OCI-LY7 (cell line): Measurements from ENCODE around the gene GPALPP1. TPM values are rescaled to one million over a fixed set of nuclear protein-coding genes. Genes with fewer than 3 reads are reported as not detected.

Experiments
- BruUV-seq: library from RNA; stranded (reverse); fragments of 400-500 nt; replicated peaks from 2 replicates; lab custom pipeline; 2021; lab: Mats Ljungman, UMichigan
- CTCF ChIA-PET: fragments of 300-600 bp; sonication (Branson Sonifier 250); formaldehyde crosslinking; loops from one replicate; lab custom pipeline; 2022; ENCODE audit warnings: antibody characterized with exemption; ENCODE audit not compliant: unreplicated experiment; lab: Charles Lee
- POLR2A ChIA-PET: fragments of 300-600 bp; sonication (Branson Sonifier 250); formaldehyde crosslinking; loops from one replicate; lab custom pipeline; 2022; ENCODE audit warnings: antibody characterized with exemption; lab: Charles Lee
- DNase-seq: peaks from one replicate; pipeline ENCODE4 v3.0.0-alpha.2; 2015; ENCODE audit warnings: low spot score
- H2AFZ ChIP-seq: fragments of 200-600 bp; sonication (generic), shearing (Covaris generic); 2 replicates; pipeline ENCODE4 v1.6.1; 2014; ENCODE audit warnings: mild to moderate bottlenecking, antibody characterized with exemption, low read length, moderate library complexity
- H3K27ac ChIP-seq: fragments of 200-600 bp; sonication (generic); 2 replicates; pipeline ENCODE4 v1.5.1; 2014; ENCODE audit warnings: mixed run types, low read depth, mild to moderate bottlenecking, moderate library complexity, low read length, inconsistent platforms; ENCODE audit not compliant: poor library complexity, severe bottlenecking
- H3K36me3 ChIP-seq: fragments of 200-600 bp; sonication (generic); 2 replicates; pipeline ENCODE4 v1.6.1; 2014; ENCODE audit warnings: mild to moderate bottlenecking, antibody characterized with exemption, low read length, moderate library complexity, mixed read lengths; ENCODE audit not compliant: insufficient read depth
- H3K4me1 ChIP-seq: fragments of 200-600 bp; sonication (generic); 2 replicates; pipeline ENCODE4 v1.5.1; 2014; ENCODE audit warnings: mild to moderate bottlenecking, low read length; ENCODE audit not compliant: insufficient read depth, poor library complexity, severe bottlenecking
- H3K4me2 ChIP-seq: fragments of 200-600 bp; sonication (generic); 2 replicates; pipeline ENCODE4 v1.6.1; 2014; ENCODE audit warnings: mild to moderate bottlenecking, low read length
- H3K4me3 ChIP-seq: fragments of 200-600 bp; sonication (generic); 2 replicates; pipeline ENCODE4 v1.5.1; 2014; ENCODE audit warnings: mild to moderate bottlenecking, low read depth, low read length; ENCODE audit not compliant: poor library complexity, severe bottlenecking
- H3K79me2 ChIP-seq: fragments of 200-600 bp; sonication (generic); 2 replicates; pipeline ENCODE4 v1.6.1; 2016; ENCODE audit warnings: low read depth, mild to moderate bottlenecking, low read length, moderate library complexity, mixed read lengths; ENCODE audit not compliant: insufficient read depth
- H3K9me2 ChIP-seq: fragments of 200-600 bp; sonication (generic); 2 replicates; pipeline ENCODE4 v1.6.1; 2016; ENCODE audit warnings: mild to moderate bottlenecking, low read length, mixed read lengths; ENCODE audit not compliant: insufficient read depth
- H3K9me3 ChIP-seq: fragments of 200-600 bp; sonication (generic); 2 replicates; pipeline ENCODE4 v1.6.1; 2014; ENCODE audit warnings: mild to moderate bottlenecking, mixed run types, low read length, mixed read lengths
- H4K20me1 ChIP-seq: fragments of 200-600 bp; sonication (generic); 2 replicates; pipeline ENCODE4 v1.6.1; 2014; ENCODE audit warnings: mild to moderate bottlenecking, antibody characterized with exemption, low read length, moderate library complexity, mixed read lengths; ENCODE audit not compliant: insufficient read depth
- CTCF ChIP-seq: fragments of 200-600 bp; sonication (generic); conservative IDR thresholded peaks from 2 replicates; pipeline ENCODE4 v1.5.1; 2014; ENCODE audit warnings: mild to moderate bottlenecking, antibody characterized with exemption, low read length, moderate library complexity, mixed read lengths
- EZH2phosphoT487 ChIP-seq: fragments of 200-600 bp; sonication (generic); IDR thresholded peaks from 2 replicates; pipeline ENCODE4 v1.6.1; 2018; ENCODE audit warnings: low read depth, borderline replicate concordance, mild to moderate bottlenecking, mixed run types, antibody characterized with exemption, low read length, moderate library complexity, mixed read lengths
- intact Hi-C: fragments of 100-400 bp; cut with micrococcal nuclease; formaldehyde crosslinking; loops from one replicate; pipeline ENCODE4 v1.10.0; 2022; ENCODE audit not compliant: unreplicated experiment
- total RNA-seq, 2 experiments: library from RNA; depleted of rRNA in 1 of 2; stranded (reverse); fragments of >200 nt in 1 of 2; shearing (Covaris generic) in 1 of 2; gene quantifications; 2 replicates each; pipeline ENCODE4 v1.2.3, GENCODE V29; 2014 to 2022

Gene GPALPP1
- total RNA-seq, 2 experiments from 2014 or later = 40.1 to 54.5 TPM

- Histone ChIP-seq H3K4me1 (no peaks in the 10 kb centered on the region), H3K36me3 (peaks cover 71% of the 10 kb centered on the region), H2AFZ (no peak overlapping the region), H3K4me3 (no peak overlapping the region), H3K27ac (no peak overlapping the region), H3K9me2 (no peaks in the 10 kb centered on the region), H3K9me3 (no peaks in the 10 kb centered on the region), H3K4me2 (no peak overlapping the region), H3K79me2 (no peaks in the 10 kb centered on the region), H4K20me1 (no peaks in the 10 kb centered on the region)
- CTCF ChIA-PET = no interaction called here
- BruUV-seq = no TSS peak
- TF ChIP-seq CTCF (no peak), EZH2phosphoT487 (no peak)
- intact Hi-C loops = no loop called here
- DNase-seq = no peak
- POLR2A ChIA-PET = interaction anchor here (0.6 kb wide), 2 partner anchors 299 to 356 kb away, joined by 3 to 4 read pairs; no protein-coding TSS in a partner anchor
Measured at GRCh38 chr13:44952671-44953070, 36.7 kb upstream of the GPALPP1 start.

- H3K4me2 ChIP-seq = no peak overlapping the region
- no peak for DNase-seq
- H3K79me2 ChIP-seq = no peaks in the 10 kb centered on the region
- no TSS peak for BruUV-seq
- peaks cover 78% of the 10 kb centered on the region for H3K36me3 ChIP-seq
- TF ChIP-seq EZH2phosphoT487 = no peak
- TF ChIP-seq CTCF = no peak
- no peaks in the 10 kb centered on the region for H3K9me3 ChIP-seq
- H3K4me1 ChIP-seq = no peaks in the 10 kb centered on the region
- H3K4me3 ChIP-seq = no peak overlapping the region
- no peaks in the 10 kb centered on the region for H4K20me1 ChIP-seq
- POLR2A ChIA-PET = no interaction called here
- CTCF ChIA-PET = no interaction called here
- H2AFZ ChIP-seq = no peak overlapping the region
- H3K9me2 ChIP-seq = no peaks in the 10 kb centered on the region
- no peak overlapping the region for H3K27ac ChIP-seq
- intact Hi-C loops = no loop called here
Measured at GRCh38 chr13:44954224-44954623, 35.1 kb upstream of the GPALPP1 start.

- H3K9me2 ChIP-seq = no peaks in the 10 kb centered on the region
- H3K36me3 ChIP-seq = peaks cover 75% of the 10 kb centered on the region
- no peaks in the 10 kb centered on the region for H3K4me1 ChIP-seq
- no peaks in the 10 kb centered on the region for H4K20me1 ChIP-seq
- ChIA-PET CTCF (no interaction called here), POLR2A (no interaction called here)
- TF ChIP-seq CTCF (no peak), EZH2phosphoT487 (no peak)
- no peaks in the 10 kb centered on the region for H3K9me3 ChIP-seq
- intact Hi-C loops = no loop called here
- BruUV-seq = no TSS peak
- no peak overlapping the region for H3K27ac ChIP-seq
- H3K79me2 ChIP-seq = no peaks in the 10 kb centered on the region
- no peak overlapping the region for H3K4me2 ChIP-seq
- H3K4me3 ChIP-seq = no peak overlapping the region
- DNase-seq = no peak
- H2AFZ ChIP-seq = no peak overlapping the region
Measured at GRCh38 chr13:44955406-44955805, 33.9 kb upstream of the GPALPP1 start.
